RPMI8226 (cell line): ENCODE results near the gene NAGS.
"Not testable (repeated sequence)": the region's sequence is repeated elsewhere in the genome, so short reads cannot be mapped to it uniquely, and the experiment has no call there.

Source experiments
- DNase-seq: peaks from one replicate; pipeline ENCODE4 v3.0.0-alpha.2; 2015

The NAGS gene, protein sequence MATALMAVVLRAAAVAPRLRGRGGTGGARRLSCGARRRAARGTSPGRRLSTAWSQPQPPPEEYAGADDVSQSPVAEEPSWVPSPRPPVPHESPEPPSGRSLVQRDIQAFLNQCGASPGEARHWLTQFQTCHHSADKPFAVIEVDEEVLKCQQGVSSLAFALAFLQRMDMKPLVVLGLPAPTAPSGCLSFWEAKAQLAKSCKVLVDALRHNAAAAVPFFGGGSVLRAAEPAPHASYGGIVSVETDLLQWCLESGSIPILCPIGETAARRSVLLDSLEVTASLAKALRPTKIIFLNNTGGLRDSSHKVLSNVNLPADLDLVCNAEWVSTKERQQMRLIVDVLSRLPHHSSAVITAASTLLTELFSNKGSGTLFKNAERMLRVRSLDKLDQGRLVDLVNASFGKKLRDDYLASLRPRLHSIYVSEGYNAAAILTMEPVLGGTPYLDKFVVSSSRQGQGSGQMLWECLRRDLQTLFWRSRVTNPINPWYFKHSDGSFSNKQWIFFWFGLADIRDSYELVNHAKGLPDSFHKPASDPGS

DNA sequence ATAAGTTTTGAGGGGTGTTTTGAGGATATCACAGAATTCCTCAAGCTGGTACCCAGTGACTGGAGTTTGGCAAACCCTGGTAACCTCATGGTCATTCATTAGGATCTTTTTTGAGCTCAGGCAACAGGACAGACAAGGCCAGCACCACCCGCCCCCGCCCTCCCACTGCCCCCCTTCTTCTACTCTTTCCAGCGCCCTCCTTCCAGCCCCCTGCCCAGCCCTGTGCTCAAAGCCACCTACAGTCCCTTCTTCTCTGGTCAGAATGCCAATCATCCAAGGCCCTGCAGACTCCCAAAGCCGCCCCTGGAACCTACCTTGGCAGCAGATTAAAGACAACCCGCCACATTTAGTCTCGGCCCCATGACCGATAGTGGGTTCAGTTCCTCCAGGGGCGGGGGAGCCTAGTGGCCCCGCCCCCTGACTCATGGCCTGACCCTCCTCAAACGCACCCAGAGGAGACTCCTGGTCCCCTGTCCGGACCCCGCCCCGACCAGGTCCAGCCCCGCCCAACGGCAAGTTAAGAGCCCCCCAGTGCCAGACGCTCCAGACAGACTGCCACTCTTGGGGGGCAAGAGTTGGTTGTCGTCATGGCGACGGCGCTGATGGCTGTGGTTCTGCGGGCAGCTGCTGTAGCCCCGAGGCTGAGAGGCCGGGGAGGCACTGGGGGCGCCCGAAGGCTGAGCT lies at the start of gene NAGS:
TSS of gene NAGS (plus strand) at position 546 of the 684 bp plus-strand sequence. CDS start at position 588, 42 bp downstream.
- DNase-seq = no peak

DNA sequence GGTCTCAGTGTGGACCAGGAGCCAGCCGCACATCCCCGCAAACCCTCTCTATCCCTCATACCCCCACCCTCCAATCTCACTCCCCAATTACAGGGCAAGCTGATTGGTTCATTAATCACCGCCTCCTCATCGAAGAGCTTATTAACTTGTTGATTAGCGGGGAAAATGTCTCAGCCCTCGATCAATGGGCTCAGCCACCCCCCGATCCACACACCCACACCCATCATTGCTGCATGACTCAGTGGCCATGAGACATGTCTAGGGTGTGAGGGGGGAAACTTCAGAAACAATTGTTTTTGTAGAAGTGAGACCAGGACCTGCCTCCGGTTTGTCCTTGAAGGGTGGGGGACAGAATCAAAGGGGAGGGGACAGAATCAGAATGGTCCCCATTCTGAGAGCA lies 48.2 kb upstream of the NAGS start:
- no peak for DNase-seq

GRCh38 chr17:43958748-43959352 lies 45.6 kb upstream of the NAGS start:
- DNase-seq = no peak

DNA sequence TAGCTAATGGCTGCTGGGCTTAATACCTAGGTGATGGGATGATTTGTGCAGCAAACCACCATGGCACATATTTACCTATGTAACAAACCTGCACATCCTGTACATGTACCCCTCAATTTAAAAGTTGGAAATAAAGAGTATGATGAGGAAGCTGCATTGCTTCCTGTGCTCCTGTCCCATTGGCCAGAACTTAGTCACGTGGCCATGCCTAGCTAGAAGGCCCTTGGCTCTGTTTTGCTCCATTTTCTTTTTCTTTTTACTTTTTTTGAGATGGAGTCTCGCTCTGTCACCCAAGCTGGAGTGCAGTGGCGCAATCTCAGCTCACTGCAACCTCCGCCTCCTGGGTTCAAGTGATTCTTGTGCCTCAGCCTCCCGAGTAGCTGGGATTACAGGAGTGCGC lies 43.1 kb upstream of the NAGS start:
- DNase-seq = not testable (repeated sequence)

- DNase-seq = no peak
Observed at GRCh38 chr17:43961954-43962353, 42.5 kb upstream of the NAGS start.

DNA sequence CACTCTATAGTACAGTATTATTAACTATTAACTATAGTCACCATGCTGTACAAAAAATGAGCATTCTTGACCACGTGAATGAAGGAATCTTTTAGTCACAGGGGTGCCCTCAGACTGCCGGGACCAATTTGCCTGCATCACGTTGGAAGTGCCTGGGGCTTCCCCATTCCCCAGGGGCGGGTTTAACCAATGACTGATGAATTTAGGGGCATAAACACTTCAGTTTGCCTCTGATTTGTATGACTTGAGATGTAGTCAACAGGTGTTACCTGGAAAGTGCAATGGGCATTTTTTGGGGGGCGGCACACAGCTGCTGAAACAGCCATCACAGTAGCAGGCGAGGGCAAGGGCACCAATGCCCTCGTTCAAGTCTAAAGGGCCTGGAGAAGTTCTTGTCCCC lies 41.9 kb upstream of the NAGS start:
- no peak for DNase-seq

- no peak for DNase-seq
Observed at GRCh38 chr17:43966276-43966675, 38.1 kb upstream of the NAGS start.

GRCh38 chr17:43967251-43967875 lies 37.1 kb upstream of the NAGS start:
- DNase-seq = no peak

DNA sequence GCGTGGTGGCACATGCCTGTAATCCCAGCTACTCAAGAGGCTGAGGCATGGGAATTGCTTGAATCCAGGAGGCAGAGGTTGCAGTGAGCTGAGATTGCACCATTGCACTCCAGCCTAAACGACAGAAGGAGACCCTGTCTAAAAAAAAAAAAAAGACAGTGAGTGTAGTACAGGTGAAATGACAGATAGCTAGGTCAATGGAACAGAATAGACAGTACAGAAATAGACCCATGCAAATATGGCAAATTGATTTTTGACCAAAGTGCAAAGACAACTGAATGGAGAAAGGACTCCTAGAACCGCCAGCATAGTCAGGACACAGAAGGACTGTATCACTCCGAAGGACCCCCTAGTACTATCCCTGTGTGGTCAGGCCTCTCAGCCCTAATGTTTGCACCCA lies 34.1 kb upstream of the NAGS start:
- DNase-seq = no peak

- DNase-seq = not testable (repeated sequence)
Observed at GRCh38 chr17:43971436-43971835, 33.0 kb upstream of the NAGS start.

DNA sequence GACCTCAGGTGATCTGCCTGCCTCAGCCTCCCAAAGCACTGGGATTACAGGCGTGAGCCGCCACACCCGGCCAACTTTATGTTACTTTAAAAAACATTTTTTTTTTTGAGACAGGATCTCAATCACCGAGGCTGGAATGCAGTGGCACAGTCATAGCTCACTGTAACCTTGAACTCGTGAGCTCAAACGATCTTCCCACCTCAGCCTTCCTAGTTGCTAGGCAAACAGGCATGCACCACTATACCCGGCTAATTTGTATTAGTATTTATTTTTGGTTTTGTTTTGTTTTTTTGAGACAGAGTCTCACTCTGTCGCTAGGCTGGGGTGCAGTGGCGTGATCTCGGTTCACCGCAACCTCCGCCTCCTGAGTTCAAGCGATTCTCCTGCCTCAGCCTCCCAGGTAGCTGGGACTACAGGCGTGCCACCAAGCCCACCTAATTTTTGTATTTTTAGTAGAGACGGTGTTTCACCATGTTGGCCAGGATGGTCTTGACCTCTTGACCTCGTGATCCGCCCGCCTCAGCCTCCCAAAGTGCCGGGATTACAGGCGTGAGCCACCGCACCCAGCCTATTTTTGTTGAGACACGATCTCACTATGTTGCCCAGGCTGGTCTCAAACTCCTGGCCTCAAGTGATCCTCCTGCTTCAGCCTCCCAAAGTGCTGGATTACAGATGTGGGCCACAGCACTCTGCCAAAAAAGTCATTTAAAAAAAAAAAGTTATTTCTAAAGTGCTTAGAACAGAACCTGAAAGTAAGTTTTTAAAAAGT lies 31.8 kb upstream of the NAGS start:
- DNase-seq = not testable (repeated sequence)

DNA sequence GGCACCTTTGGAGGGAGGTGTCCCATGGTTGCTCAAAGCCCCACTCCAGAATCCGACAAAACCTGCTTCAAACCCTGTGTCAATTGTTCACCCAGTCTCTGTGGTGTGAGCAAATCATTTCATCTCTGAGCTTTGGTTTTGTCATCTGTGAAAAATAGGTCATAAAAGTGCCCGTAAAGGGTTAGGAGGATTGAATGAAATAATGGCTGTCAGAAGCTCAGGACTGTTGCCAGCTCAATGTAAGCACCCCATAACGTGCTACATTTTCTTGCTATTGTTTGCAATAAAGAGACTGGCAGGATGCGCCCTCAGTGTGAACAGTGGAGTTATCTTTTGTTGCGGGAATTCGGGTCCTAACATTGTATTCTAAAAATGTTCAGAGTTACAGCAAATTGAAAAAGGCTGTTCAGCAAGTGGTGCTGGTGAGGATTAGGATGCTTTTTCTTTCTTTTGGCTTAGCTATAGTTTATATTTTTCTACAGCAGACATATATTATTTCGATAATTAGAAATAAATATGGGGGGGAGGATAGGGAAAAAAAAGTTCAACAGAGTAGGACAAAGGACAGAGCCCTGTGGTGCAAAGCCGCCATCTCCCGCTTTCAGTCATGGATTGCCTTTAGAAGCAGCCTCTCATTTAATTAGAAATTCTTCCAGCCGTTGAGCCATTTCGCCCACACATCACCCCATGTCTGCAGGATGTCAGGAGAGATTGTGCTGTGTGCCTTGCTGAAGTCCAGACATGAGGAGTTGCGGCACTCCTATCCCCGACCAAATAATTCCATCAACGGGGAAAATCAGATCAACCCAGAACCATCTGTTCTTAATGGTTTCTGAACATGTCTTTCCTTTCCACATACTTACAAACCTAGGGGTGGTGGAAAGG lies 29.8 kb upstream of the NAGS start:
- no peak for DNase-seq

- no peak for DNase-seq
Observed at GRCh38 chr17:43975898-43976297, 28.5 kb upstream of the NAGS start.

DNA sequence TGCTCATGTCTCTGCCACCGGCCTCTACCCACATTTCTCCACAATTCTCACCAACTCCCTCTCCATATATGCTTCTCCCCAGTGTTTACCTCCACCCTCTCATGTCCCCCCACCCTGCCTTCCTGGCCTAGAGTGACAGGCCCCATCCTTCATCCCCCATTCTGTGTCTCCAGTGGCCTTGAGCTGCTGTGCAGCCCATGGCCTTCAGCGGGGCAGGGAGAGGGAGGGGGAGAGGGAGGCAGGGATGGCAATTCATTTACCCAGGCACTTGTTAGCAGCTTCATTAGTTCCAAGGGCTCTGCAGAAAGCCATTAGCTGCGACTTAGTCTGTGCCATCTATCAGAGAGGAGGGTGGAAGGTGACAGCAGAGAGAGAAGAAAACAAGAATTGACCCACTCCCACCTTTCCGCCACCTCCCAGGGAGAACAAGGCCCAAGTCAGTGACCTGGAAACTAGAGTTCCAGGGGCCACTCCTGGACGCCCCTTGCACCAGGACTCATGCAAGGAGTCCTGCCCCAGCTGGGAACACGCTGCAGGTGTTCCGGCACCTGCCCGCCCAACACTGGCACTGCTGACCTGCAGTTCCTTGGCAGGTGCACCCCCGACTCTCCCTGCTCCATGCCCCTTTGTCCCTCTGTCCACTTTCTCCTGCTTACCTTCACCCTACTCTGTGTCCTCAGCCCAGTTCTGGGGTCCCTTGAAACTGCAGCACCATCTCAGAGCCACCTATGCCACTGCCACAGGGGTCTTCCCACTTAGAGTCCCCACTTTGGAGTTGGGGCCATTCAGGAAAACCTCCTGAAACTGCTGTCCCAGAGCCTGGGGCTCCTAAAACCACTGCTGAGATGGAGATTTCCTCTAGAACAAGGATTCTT lies 27.2 kb upstream of the NAGS start:
- no peak for DNase-seq

- no peak for DNase-seq
Observed at GRCh38 chr17:43978078-43978477, 26.3 kb upstream of the NAGS start.

GRCh38 chr17:43979011-43979410 lies 25.4 kb upstream of the NAGS start:
- no peak for DNase-seq

- DNase-seq = no peak
Observed at GRCh38 chr17:43979671-43980070, 24.8 kb upstream of the NAGS start.

- no peak for DNase-seq
Observed at GRCh38 chr17:43982171-43982570, 22.3 kb upstream of the NAGS start.

GRCh38 chr17:43983196-43983514 lies 21.3 kb upstream of the NAGS start:
- DNase-seq = no peak
